Right hindlimb (tissue), 1 donor: ENCODE results near the gene MAPK8.

Source experiments
- DNase-seq: peaks from one replicate; pipeline ENCODE4 v3.0.0-alpha.2; 2018

MAPK8 gene

GRCh38 chr10:48480397-48481374 is 174.2 kb downstream of the MAPK8 start:
- DNase-seq = no peak

- no peak for DNase-seq
Observed at GRCh38 chr10:48481385-48481784, 174.9 kb downstream of the MAPK8 start.

- no peak for DNase-seq
Observed at GRCh38 chr10:48482207-48482606, 175.7 kb downstream of the MAPK8 start.

GRCh38 chr10:48484911-48485310 is 178.4 kb downstream of the MAPK8 start:
- DNase-seq = no peak

- DNase-seq = no peak
Observed at GRCh38 chr10:48485711-48486110, 179.2 kb downstream of the MAPK8 start.

GRCh38 chr10:48487244-48487643 is 180.8 kb downstream of the MAPK8 start:
- DNase-seq = no peak
